HG02763 (cell line): ENCODE results near the gene MYO5C.
"Not testable (repeated sequence)": the region's sequence is repeated elsewhere in the genome, so short reads cannot be mapped to it uniquely, and the experiment has no call there.

Experiments
- ATAC-seq: cut with Tn5 transposase; IDR thresholded peaks from one replicate; pipeline ENCODE4 v1.9.1; 2021; ENCODE audit warnings: mild to moderate bottlenecking, moderate library complexity; ENCODE audit not compliant: unreplicated experiment

The MYO5C gene

GRCh38 chr15:52180851-52181450 is 114.7 kb downstream of the MYO5C start:
- no peak for ATAC-seq

GRCh38 chr15:52180196-52180835 is 115.3 kb downstream of the MYO5C start:
- ATAC-seq = peak; percentile 27

- ATAC-seq = peak; percentile 80
Measured at GRCh38 chr15:52179278-52180195, 116.1 kb downstream of the MYO5C start.

- ATAC-seq = no peak
Measured at GRCh38 chr15:52178765-52179164, 116.8 kb downstream of the MYO5C start.

- ATAC-seq = no peak
Measured at GRCh38 chr15:52172869-52173268, 122.7 kb downstream of the MYO5C start.

GRCh38 chr15:52171807-52172206 is 123.8 kb downstream of the MYO5C start:
- ATAC-seq = no peak

GRCh38 chr15:52171386-52171785 is 124.2 kb downstream of the MYO5C start:
- ATAC-seq = no peak

GRCh38 chr15:52170199-52170598 is 125.4 kb downstream of the MYO5C start:
- ATAC-seq = not testable (repeated sequence)

GRCh38 chr15:52165494-52166131 is 130.0 kb downstream of the MYO5C start:
- ATAC-seq = not testable (repeated sequence)

GRCh38 chr15:52164631-52165265 is 130.9 kb downstream of the MYO5C start:
- ATAC-seq = no peak

GRCh38 chr15:52163321-52164190 is 132.0 kb downstream of the MYO5C start:
- ATAC-seq = no peak

GRCh38 chr15:52162876-52163275 is 132.7 kb downstream of the MYO5C start:
- ATAC-seq = no peak

GRCh38 chr15:52162260-52162659 is 133.3 kb downstream of the MYO5C start:
- no peak for ATAC-seq

- no peak for ATAC-seq
Measured at GRCh38 chr15:52161406-52161966, 134.1 kb downstream of the MYO5C start.

- ATAC-seq = no peak
Measured at GRCh38 chr15:52159645-52160044, 136.0 kb downstream of the MYO5C start.

GRCh38 chr15:52158084-52158765 is 137.4 kb downstream of the MYO5C start:
- ATAC-seq = no peak

GRCh38 chr15:52155878-52156277 is 139.7 kb downstream of the MYO5C start:
- no peak for ATAC-seq

- ATAC-seq = no peak
Measured at GRCh38 chr15:52154896-52155865, 140.4 kb downstream of the MYO5C start.
